Ishikawa (cell line): Measurements from ENCODE around the gene ZNF490.

Source experiments
- CEBPB ChIP-seq: IDR thresholded peaks from 2 replicates; pipeline ENCODE4 v1.6.1; 2012
- CREB1 ChIP-seq: IDR thresholded peaks from 2 replicates; pipeline ENCODE4 v1.6.1; 2012; ENCODE audit warnings: low read depth
- EGR1 ChIP-seq: IDR thresholded peaks from 2 replicates; pipeline ENCODE4 v1.6.1; 2012
- EP300 ChIP-seq: IDR thresholded peaks from 2 replicates; pipeline ENCODE4 v1.6.1; 2012; ENCODE audit warnings: borderline replicate concordance
- FOXM1 ChIP-seq: IDR thresholded peaks from 2 replicates; pipeline ENCODE4 v1.6.1; 2012; ENCODE audit warnings: low read depth, borderline replicate concordance
- NFIC ChIP-seq: IDR thresholded peaks from 2 replicates; pipeline ENCODE4 v1.6.1; 2012
- RAD21 ChIP-seq: IDR thresholded peaks from 2 replicates; pipeline ENCODE4 v1.6.1; 2012; ENCODE audit warnings: low read depth
- TAF1 ChIP-seq: IDR thresholded peaks from 2 replicates; pipeline ENCODE4 v1.6.1; 2012; ENCODE audit warnings: low read depth, mild to moderate bottlenecking
- TCF12 ChIP-seq: IDR thresholded peaks from 2 replicates; pipeline ENCODE4 v1.6.1; 2012; ENCODE audit warnings: low read depth
- TEAD4 ChIP-seq: IDR thresholded peaks from 2 replicates; pipeline ENCODE4 v1.6.1; 2012
- YY1 ChIP-seq: IDR thresholded peaks from 2 replicates; pipeline ENCODE4 v1.6.1; 2012; ENCODE audit warnings: low read depth
- ZBTB7A ChIP-seq: IDR thresholded peaks from 2 replicates; pipeline ENCODE4 v1.6.1; 2012; ENCODE audit warnings: low read depth
- TF ChIP-seq, protein P1 (sequence below): IDR thresholded peaks from 2 replicates; pipeline ENCODE4 v1.6.1; 2012; ENCODE audit warnings: low read depth, mild to moderate bottlenecking
- TF ChIP-seq, protein P2 (sequence below): IDR thresholded peaks from 2 replicates; pipeline ENCODE4 v1.6.1; 2012
- TF ChIP-seq, protein P3 (sequence below): IDR thresholded peaks from 2 replicates; pipeline ENCODE4 v1.6.1; 2012

ZNF490 gene

DNA sequence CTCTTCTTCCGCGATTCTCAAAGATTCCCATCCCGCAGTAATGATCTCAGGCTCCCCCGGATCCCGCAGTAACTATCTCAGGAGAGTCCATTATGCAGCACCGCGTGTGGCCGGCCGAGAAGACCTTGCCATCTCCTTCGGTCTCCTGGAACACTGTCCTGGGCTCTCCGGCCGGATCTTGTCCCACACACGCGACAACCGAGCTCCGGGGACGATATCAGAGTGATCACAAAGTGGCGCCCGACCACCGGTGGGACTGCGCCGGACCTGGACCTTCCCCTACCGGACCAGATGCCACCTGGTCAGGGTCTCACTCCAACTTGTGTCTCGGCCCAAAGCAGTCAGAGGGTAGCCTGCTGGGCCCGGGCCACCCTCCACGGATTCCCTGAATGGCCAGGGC lies 31.9 kb upstream of the ZNF490 start:
- TF ChIP-seq TAF1, result no peak
- TF ChIP-seq TEAD4, result no peak
- TF ChIP-seq RAD21, result no peak
- TF ChIP-seq ZBTB7A, result no peak
- TF ChIP-seq EGR1, result no peak
- no peak for TF ChIP-seq NFIC
- no peak for TF ChIP-seq FOXM1
- TF ChIP-seq, protein P1, sequence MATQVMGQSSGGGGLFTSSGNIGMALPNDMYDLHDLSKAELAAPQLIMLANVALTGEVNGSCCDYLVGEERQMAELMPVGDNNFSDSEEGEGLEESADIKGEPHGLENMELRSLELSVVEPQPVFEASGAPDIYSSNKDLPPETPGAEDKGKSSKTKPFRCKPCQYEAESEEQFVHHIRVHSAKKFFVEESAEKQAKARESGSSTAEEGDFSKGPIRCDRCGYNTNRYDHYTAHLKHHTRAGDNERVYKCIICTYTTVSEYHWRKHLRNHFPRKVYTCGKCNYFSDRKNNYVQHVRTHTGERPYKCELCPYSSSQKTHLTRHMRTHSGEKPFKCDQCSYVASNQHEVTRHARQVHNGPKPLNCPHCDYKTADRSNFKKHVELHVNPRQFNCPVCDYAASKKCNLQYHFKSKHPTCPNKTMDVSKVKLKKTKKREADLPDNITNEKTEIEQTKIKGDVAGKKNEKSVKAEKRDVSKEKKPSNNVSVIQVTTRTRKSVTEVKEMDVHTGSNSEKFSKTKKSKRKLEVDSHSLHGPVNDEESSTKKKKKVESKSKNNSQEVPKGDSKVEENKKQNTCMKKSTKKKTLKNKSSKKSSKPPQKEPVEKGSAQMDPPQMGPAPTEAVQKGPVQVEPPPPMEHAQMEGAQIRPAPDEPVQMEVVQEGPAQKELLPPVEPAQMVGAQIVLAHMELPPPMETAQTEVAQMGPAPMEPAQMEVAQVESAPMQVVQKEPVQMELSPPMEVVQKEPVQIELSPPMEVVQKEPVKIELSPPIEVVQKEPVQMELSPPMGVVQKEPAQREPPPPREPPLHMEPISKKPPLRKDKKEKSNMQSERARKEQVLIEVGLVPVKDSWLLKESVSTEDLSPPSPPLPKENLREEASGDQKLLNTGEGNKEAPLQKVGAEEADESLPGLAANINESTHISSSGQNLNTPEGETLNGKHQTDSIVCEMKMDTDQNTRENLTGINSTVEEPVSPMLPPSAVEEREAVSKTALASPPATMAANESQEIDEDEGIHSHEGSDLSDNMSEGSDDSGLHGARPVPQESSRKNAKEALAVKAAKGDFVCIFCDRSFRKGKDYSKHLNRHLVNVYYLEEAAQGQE, result no peak
- no peak for TF ChIP-seq CEBPB
- no peak for TF ChIP-seq CREB1
- TF ChIP-seq, protein P2, sequence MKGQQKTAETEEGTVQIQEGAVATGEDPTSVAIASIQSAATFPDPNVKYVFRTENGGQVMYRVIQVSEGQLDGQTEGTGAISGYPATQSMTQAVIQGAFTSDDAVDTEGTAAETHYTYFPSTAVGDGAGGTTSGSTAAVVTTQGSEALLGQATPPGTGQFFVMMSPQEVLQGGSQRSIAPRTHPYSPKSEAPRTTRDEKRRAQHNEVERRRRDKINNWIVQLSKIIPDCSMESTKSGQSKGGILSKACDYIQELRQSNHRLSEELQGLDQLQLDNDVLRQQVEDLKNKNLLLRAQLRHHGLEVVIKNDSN, result no peak
- TF ChIP-seq EP300, result no peak
- no peak for TF ChIP-seq TCF12
- TF ChIP-seq, protein P3, sequence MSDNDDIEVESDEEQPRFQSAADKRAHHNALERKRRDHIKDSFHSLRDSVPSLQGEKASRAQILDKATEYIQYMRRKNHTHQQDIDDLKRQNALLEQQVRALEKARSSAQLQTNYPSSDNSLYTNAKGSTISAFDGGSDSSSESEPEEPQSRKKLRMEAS, result no peak
- TF ChIP-seq YY1, result no peak

DNA sequence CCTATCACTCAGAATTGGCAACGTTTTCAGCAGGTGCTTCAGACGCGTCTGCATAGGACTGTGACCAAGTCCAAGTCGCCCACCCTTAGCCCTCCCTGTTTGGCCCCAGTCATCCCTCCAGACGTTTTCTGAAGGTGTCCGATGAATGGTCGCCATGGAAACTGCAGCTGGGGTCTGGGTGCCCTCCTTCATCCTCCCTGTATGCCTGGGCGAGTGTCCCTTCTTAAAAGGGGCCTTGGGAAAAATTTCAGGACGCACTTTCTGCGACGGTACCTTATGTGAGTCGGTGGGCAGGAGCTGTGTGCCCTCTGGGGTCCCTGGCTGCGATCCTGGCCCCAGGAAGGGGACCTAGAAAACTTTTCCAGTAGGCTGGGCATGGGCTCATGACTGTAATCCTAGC lies 30.8 kb upstream of the ZNF490 start:
- TF ChIP-seq YY1, result no peak
- TF ChIP-seq, protein P2, result no peak
- no peak for TF ChIP-seq EP300
- no peak for TF ChIP-seq TAF1
- no peak for TF ChIP-seq CEBPB
- no peak for TF ChIP-seq TEAD4
- TF ChIP-seq ZBTB7A, result no peak
- TF ChIP-seq RAD21, result no peak
- TF ChIP-seq CREB1, result no peak
- no peak for TF ChIP-seq TCF12
- no peak for TF ChIP-seq NFIC
- TF ChIP-seq, protein P3, result no peak
- TF ChIP-seq EGR1, result no peak
- TF ChIP-seq FOXM1, result no peak
- TF ChIP-seq, protein P1, result no peak

DNA sequence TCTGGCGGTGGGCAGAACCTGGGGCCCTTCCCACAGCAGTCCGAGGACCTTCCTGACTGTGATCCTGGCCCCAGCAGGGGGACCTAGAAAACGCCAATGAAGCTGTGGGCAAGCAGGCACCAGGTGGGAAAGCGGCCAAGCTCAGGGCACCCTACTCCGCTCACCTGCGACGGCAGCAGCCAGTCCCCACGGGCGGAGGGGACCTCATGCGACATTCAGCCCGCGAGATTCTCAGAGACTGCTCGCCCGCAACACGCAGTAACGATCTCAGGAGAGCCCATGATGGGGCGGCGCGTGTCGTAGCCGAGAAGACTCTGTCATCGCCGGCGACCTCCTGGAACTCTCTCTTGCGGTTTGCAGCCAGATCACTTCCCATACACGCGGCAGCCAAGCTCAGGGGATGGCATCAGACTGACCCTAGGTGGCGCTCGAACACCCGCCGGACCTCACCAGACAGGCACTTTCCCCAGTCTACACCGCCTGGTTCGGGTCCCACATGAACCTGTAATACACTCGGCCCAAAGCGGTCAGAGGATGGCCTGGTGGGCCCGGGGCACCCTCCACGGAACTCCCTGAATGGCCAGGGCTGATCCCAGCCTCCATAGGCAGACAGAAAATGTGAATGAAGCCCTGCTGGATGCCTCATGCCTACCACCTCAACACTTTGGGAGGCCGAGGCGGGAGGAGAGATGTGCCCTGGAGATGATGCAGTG lies 29.4 kb upstream of the ZNF490 start:
- peak; percentile 68 for TF ChIP-seq RAD21
- TF ChIP-seq, protein P1, result no peak

DNA sequence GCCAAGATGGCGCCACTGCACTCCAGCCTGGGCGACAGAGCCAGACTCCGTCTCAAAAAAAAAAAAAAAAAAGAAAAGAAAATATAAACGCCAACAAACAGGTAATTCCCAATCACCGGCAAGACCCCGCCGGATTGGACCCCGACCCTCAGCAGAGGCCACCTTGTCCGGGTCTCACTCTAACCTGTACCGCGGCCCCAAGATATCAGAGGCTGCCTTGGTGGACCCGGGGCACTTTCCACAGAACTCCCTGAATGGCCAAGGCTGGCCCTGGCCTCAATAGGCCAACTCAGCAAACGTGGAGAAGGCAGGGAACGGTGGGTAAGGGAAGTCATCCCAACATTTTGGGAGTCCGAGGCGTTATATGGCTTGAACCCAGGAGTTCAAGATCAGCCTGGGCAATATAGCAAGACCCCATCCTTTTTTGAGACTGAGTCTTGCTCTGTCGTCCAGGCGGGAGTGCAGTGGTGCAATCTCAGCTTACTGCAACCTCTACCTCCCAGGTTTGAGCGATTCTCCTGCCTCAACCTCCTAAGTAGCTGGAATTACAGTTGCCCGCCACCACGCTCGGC lies 28.1 kb upstream of the ZNF490 start:
- TF ChIP-seq YY1, result no peak
- no peak for TF ChIP-seq TAF1
- no peak for TF ChIP-seq EP300
- TF ChIP-seq, protein P3, result no peak
- TF ChIP-seq TCF12, result no peak
- TF ChIP-seq TEAD4, result no peak
